ENCODE measurements around the gene DTX1. TPM values are rescaled to one million over a fixed set of nuclear protein-coding genes. Genes with fewer than 3 reads are reported as not detected.

Gene DTX1
- 10 to 100 TPM in 1 of 2 donors, 1 to 10 TPM in 1; 2.1 to 16.6 TPM for total RNA-seq
- 10 to 100 TPM in 1 of 2 donors, 1 to 10 TPM in 1; 3.5 to 33.2 TPM for polyA plus RNA-seq

GRCh38 chr12:113056631-113057488 is at the start of gene DTX1:
Gene DTX1, plus strand, starts transcription at chr12:113056730. Its CDS starts 1,463 bp downstream, at chr12:113058193.
- Histone ChIP-seq H3K4me3 (ENCODE audit: low read depth in 1 of 3, low read length in 3 of 3) (peak within 1 kb of the TSS; percentile 58 to 74 (median 70)), H3K4me1 (ENCODE audit: control insufficient read depth in 4 of 4, insufficient read depth in 4 of 4, low read length in 3 of 4) (peaks cover 2 to 21% (median 7%) of the 10 kb centered on the region in 4 donors), H3K36me3 (ENCODE audit: control insufficient read depth in 4 of 4, insufficient read depth in 3 of 4, low read depth in 1 of 4, low read length in 3 of 4) (no peaks in the 10 kb centered on the region), H3K27me3 (ENCODE audit: control insufficient read depth in 4 of 4, insufficient read depth in 4 of 4, low read length in 3 of 4) (no peaks in the 10 kb centered on the region), H3K27ac (ENCODE audit: low read depth in 1 of 2, low read length in 2 of 2) (peak within 1 kb of the TSS; percentile 11 to 75), H3K9ac (ENCODE audit: low read depth in 1 of 2, low read length in 2 of 2) (peak within 1 kb of the TSS; percentile 39 to 52), H3K9me3 (ENCODE audit: control insufficient read depth in 4 of 4, low read length in 3 of 4) (no peaks in the 10 kb centered on the region)
- WGBS: 2% methylated on average over 94 of the region's 94 CpGs
- DNase-seq (ENCODE audit: low spot score): no peak
- TF ChIP-seq FOXA2 (IDR thresholded peaks at IDR 0.05): no peak
- TF ChIP-seq YY1 (IDR thresholded peaks at IDR 0.05): no peak
- TF ChIP-seq HNF4A (conservative IDR thresholded peaks at IDR 0.05): no peak
- no peak for TF ChIP-seq NR2F2 (IDR thresholded peaks at IDR 0.05)
- TF ChIP-seq HNF4G (IDR thresholded peaks at IDR 0.05): no peak
- no peak for TF ChIP-seq SP1 (IDR thresholded peaks at IDR 0.05)
- no peak for TF ChIP-seq RAD21 (IDR thresholded peaks at IDR 0.05)
- TF ChIP-seq, protein P1, sequence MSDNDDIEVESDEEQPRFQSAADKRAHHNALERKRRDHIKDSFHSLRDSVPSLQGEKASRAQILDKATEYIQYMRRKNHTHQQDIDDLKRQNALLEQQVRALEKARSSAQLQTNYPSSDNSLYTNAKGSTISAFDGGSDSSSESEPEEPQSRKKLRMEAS (IDR thresholded peaks at IDR 0.05): no peak
- TF ChIP-seq, protein P2, sequence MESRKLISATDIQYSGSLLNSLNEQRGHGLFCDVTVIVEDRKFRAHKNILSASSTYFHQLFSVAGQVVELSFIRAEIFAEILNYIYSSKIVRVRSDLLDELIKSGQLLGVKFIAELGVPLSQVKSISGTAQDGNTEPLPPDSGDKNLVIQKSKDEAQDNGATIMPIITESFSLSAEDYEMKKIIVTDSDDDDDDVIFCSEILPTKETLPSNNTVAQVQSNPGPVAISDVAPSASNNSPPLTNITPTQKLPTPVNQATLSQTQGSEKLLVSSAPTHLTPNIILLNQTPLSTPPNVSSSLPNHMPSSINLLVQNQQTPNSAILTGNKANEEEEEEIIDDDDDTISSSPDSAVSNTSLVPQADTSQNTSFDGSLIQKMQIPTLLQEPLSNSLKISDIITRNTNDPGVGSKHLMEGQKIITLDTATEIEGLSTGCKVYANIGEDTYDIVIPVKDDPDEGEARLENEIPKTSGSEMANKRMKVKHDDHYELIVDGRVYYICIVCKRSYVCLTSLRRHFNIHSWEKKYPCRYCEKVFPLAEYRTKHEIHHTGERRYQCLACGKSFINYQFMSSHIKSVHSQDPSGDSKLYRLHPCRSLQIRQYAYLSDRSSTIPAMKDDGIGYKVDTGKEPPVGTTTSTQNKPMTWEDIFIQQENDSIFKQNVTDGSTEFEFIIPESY (IDR thresholded peaks at IDR 0.05): no peak
- TF ChIP-seq, protein P3, sequence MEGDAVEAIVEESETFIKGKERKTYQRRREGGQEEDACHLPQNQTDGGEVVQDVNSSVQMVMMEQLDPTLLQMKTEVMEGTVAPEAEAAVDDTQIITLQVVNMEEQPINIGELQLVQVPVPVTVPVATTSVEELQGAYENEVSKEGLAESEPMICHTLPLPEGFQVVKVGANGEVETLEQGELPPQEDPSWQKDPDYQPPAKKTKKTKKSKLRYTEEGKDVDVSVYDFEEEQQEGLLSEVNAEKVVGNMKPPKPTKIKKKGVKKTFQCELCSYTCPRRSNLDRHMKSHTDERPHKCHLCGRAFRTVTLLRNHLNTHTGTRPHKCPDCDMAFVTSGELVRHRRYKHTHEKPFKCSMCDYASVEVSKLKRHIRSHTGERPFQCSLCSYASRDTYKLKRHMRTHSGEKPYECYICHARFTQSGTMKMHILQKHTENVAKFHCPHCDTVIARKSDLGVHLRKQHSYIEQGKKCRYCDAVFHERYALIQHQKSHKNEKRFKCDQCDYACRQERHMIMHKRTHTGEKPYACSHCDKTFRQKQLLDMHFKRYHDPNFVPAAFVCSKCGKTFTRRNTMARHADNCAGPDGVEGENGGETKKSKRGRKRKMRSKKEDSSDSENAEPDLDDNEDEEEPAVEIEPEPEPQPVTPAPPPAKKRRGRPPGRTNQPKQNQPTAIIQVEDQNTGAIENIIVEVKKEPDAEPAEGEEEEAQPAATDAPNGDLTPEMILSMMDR (IDR thresholded peaks at IDR 0.05; ENCODE audit: low read depth, low read length, missing input control): no peak
- no peak for TF ChIP-seq GABPA (IDR thresholded peaks at IDR 0.05 in 1 of 2, conservative IDR thresholded peaks at IDR 0.05 in 1 of 2)
- TF ChIP-seq JUND (IDR thresholded peaks at IDR 0.05): no peak
- no peak for TF ChIP-seq REST (IDR thresholded peaks at IDR 0.05)
- TF ChIP-seq FOXA1 (IDR thresholded peaks at IDR 0.05): no peak
- TF ChIP-seq, protein P4, sequence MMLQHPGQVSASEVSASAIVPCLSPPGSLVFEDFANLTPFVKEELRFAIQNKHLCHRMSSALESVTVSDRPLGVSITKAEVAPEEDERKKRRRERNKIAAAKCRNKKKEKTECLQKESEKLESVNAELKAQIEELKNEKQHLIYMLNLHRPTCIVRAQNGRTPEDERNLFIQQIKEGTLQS (IDR thresholded peaks at IDR 0.05): no peak
- no peak for TF ChIP-seq TAF1 (conservative IDR thresholded peaks at IDR 0.05)

All from liver (tissue), 9 donors.